K562 (cell line): ENCODE results near the gene SDR9C7. TPM values are rescaled to one million over a fixed set of nuclear protein-coding genes. Genes with fewer than 3 reads are reported as not detected.

Experiments
- ATF2 ChIP-seq: sonication (generic); formaldehyde crosslinking; IDR thresholded peaks from 2 replicates; pipeline ENCODE4 v1.8.1; 2022; ENCODE audit warnings: missing genetic modification reagents
- CHD7 ChIP-seq: fragments of 200-600 bp; sonication (generic); IDR thresholded peaks from one replicate; pipeline ENCODE4 v1.6.1; 2012; ENCODE audit warnings: mild to moderate bottlenecking, low read depth, low read length, inconsistent platforms
- E2F5 ChIP-seq: sonication (generic); formaldehyde crosslinking; IDR thresholded peaks from 2 replicates; pipeline ENCODE4 v1.8.0; 2022; ENCODE audit warnings: mild to moderate bottlenecking, missing genetic modification reagents
- GTF2B ChIP-seq: IDR thresholded peaks from 2 replicates; pipeline ENCODE4 v1.6.1; 2011; ENCODE audit not compliant: insufficient read length; ENCODE audit errors: extremely low read depth
- NKRF ChIP-seq: fragments of 450-650 bp; IDR thresholded peaks from 2 replicates; pipeline ENCODE4 v1.6.1; 2016; ENCODE audit warnings: borderline replicate concordance
- PHF20 ChIP-seq: fragments of 450-650 bp; IDR thresholded peaks from 2 replicates; pipeline ENCODE4 v1.6.1; 2018; ENCODE audit not compliant: partially characterized antibody
- PHF8 ChIP-seq: fragments of 200-600 bp; sonication (generic); IDR thresholded peaks from 2 replicates; pipeline ENCODE4 v1.6.1; 2012; ENCODE audit warnings: mixed run types, mild to moderate bottlenecking, inconsistent platforms, low read length, moderate library complexity, borderline replicate concordance
- PPARD ChIP-seq: fragments of 250-450 bp; sonication (Bioruptor Pico); IDR thresholded peaks from 2 replicates; pipeline ENCODE4 v1.8.0; 2022; ENCODE audit warnings: inconsistent platforms, mild to moderate bottlenecking, moderate library complexity
- SIN3B ChIP-seq: fragments of 450-650 bp; IDR thresholded peaks from 2 replicates; pipeline ENCODE4 v1.6.1; 2017; ENCODE audit warnings: low read depth, mild to moderate bottlenecking, moderate library complexity
- SMAD1 ChIP-seq: fragments of 150-350 bp; IDR thresholded peaks from 2 replicates; pipeline ENCODE4 v1.6.1; 2014; ENCODE audit warnings: low read length, low read depth; ENCODE audit not compliant: partially characterized antibody
- TEAD4 ChIP-seq, 2 experiments: sonication (generic) in 1 of 2; formaldehyde crosslinking in 1 of 2; IDR thresholded peaks; 2 replicates each; pipeline versions ENCODE4 v1.6.1 to v1.8.0; 2012 to 2022; ENCODE audit warnings: borderline replicate concordance in 1 of 2, inconsistent platforms in 1 of 2, low read length in 1 of 2, mild to moderate bottlenecking in 1 of 2, missing genetic modification reagents in 1 of 2
- polyA plus RNA-seq, 8 experiments: library from polyadenylated mRNA; depleted of rRNA in 4 of 8; stranded (reverse) in 5 of 8; unstranded in 3 of 8; fragments of >200 nt; fragmentation: Nextera tagmentation in 2 of 8; fragmentation: Illumina TruSeq in 1 of 8; extraction: Ambion mirVana in 2 of 8; extraction: Trizol in 1 of 8; gene quantifications; 2 replicates each; pipeline versions ENCODE4 v1.2.1 to v1.2.3, GENCODE V29; 2011 to 2014; ENCODE audit warnings: inconsistent platforms in 1 of 8, missing spikeins in 1 of 8
- total RNA-seq, 7 experiments: library from RNA; depleted of rRNA in 6 of 7; stranded (reverse); fragments of >200 nt in 6 of 7; fragmentation: Illumina TruSeq in 2 of 7; extraction: Trizol in 2 of 7; gene quantifications; 2 replicates each; pipeline versions ENCODE4 v1.2.1 to v1.2.3, GENCODE V29; 2011 to 2021; ENCODE audit warnings: low replicate concordance in 1 of 7

SDR9C7 gene
- total and polyA plus RNA-seq, 9 of the 15 experiments (the other 6 are each of a cell fraction or from before 2014, with no cell fraction given): 0.04 to 0.59 (median 0.06) TPM; not detected in 6

GRCh38 chr12:56928262-56928661 is 5.9 kb downstream of the SDR9C7 start (continued):
- TF ChIP-seq NKRF: no peak
- no peak for TF ChIP-seq GTF2B
- no peak for TF ChIP-seq SMAD1
- TF ChIP-seq E2F5: no peak
- peak; percentile 78 for TF ChIP-seq TEAD4 (IDR thresholded peaks at IDR 0.05; ENCODE audit: low read length)
- TF ChIP-seq TEAD4 (CRISPR knock-in tag; IDR thresholded peaks at IDR 0.05; ENCODE audit: borderline replicate concordance): no peak
- TF ChIP-seq PPARD: no peak
- TF ChIP-seq PHF8: no peak
- no peak for TF ChIP-seq ATF2 (CRISPR knock-in tag)
- TF ChIP-seq SIN3B: no peak
- no peak for TF ChIP-seq PHF20
- no peak for TF ChIP-seq CHD7
